DOHH2 (cell line): Measurements from ENCODE around the gene B3GALT6.

Source experiments
- EZH2phosphoT487 ChIP-seq: fragments of 200-600 bp; sonication (generic); IDR thresholded peaks from 2 replicates; pipeline ENCODE4 v1.6.1; 2017; ENCODE audit warnings: borderline replicate concordance, mild to moderate bottlenecking, antibody characterized with exemption, low read length, moderate library complexity, mixed read lengths
- TF ChIP-seq, protein P1 (sequence below): fragments of 200-600 bp; sonication (generic); IDR thresholded peaks from one replicate; pipeline ENCODE4 v1.5.1; 2014; ENCODE audit warnings: antibody characterized with exemption, mild to moderate bottlenecking, low read depth, low read length; ENCODE audit not compliant: poor library complexity, severe bottlenecking

DNA sequence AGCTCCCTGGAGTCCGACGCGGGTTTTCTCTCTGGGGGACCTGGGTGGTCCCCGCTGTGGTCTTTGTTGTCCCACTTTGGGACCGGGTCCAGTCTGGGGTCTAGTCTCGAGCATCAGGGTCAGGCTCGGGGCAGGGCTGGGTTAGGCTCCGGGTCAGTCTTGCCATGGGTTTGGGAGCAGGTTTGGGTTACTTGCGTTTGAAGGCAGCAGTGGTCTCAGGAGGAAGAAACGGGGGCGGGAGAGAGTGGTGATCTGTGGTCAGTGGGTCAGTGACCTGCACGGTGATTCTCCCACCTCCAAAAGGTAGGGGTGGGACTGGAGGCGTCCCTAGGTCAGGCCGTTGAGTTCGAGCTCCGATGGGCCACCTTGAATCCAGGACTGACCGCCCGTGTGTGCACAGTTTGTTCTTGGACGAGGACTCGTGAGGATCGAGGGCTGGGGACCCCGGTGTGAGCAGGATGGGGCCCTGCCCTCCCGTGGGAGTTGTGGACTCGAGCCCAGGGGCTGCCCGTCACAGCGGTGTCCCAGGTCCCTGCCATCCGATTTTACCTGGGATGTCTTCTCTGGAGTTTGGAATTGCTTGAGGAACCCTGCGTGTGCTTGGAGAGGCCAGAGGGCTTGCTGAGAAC is 2.3 kb downstream of the B3GALT6 start:
- TF ChIP-seq, protein P1, sequence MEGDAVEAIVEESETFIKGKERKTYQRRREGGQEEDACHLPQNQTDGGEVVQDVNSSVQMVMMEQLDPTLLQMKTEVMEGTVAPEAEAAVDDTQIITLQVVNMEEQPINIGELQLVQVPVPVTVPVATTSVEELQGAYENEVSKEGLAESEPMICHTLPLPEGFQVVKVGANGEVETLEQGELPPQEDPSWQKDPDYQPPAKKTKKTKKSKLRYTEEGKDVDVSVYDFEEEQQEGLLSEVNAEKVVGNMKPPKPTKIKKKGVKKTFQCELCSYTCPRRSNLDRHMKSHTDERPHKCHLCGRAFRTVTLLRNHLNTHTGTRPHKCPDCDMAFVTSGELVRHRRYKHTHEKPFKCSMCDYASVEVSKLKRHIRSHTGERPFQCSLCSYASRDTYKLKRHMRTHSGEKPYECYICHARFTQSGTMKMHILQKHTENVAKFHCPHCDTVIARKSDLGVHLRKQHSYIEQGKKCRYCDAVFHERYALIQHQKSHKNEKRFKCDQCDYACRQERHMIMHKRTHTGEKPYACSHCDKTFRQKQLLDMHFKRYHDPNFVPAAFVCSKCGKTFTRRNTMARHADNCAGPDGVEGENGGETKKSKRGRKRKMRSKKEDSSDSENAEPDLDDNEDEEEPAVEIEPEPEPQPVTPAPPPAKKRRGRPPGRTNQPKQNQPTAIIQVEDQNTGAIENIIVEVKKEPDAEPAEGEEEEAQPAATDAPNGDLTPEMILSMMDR: no peak
- no peak for TF ChIP-seq EZH2phosphoT487
